Choroid plexus epithelial cell (primary cell): ENCODE data around the gene GSDME.
"Not testable (repeated sequence)": the region's sequence is repeated elsewhere in the genome, so short reads cannot be mapped to it uniquely, and the experiment has no call there.

Experiments
- DNase-seq: peaks from one replicate; pipeline ENCODE4 v3.0.0-alpha.2; 2010; ENCODE audit warnings: low read depth
- H3K4me3 ChIP-seq: 2 replicates; pipeline ENCODE4 v1.5.1; 2011; ENCODE audit warnings: low read depth, mild to moderate bottlenecking, control low read depth, low read length, moderate library complexity
- CTCF ChIP-seq: conservative IDR thresholded peaks from 2 replicates; pipeline ENCODE4 v1.5.1; 2011; ENCODE audit warnings: low read depth, mild to moderate bottlenecking, control low read depth, inconsistent platforms, low read length, moderate library complexity

GSDME gene

GRCh38 chr7:24742506-24743162 lies 14.6 kb downstream of the GSDME start:
- no peak for DNase-seq
- no peak for TF ChIP-seq CTCF
- H3K4me3 ChIP-seq, result no peak overlapping the region

- TF ChIP-seq CTCF, result no peak
- no peak overlapping the region for H3K4me3 ChIP-seq
- DNase-seq, result peak; percentile 95
Observed at GRCh38 chr7:24741679-24742505, 15.4 kb downstream of the GSDME start.

GRCh38 chr7:24740871-24741270 lies 16.4 kb downstream of the GSDME start:
- no peak for DNase-seq
- H3K4me3 ChIP-seq, result no peak overlapping the region
- TF ChIP-seq CTCF, result no peak

- DNase-seq, result no peak
- TF ChIP-seq CTCF, result no peak
- H3K4me3 ChIP-seq, result no peak overlapping the region
Observed at GRCh38 chr7:24739306-24739705, 18.0 kb downstream of the GSDME start.

GRCh38 chr7:24738577-24738976 lies 18.7 kb downstream of the GSDME start:
- DNase-seq, result no peak
- no peak overlapping the region for H3K4me3 ChIP-seq
- TF ChIP-seq CTCF, result no peak

- H3K4me3 ChIP-seq, result no peak overlapping the region
- no peak for TF ChIP-seq CTCF
- DNase-seq, result peak; percentile 35
Observed at GRCh38 chr7:24737281-24737680, 20.0 kb downstream of the GSDME start.

- DNase-seq, H3K4me3 ChIP-seq: not testable (repeated sequence)
Observed at GRCh38 chr7:24735594-24735993, 21.7 kb downstream of the GSDME start.
